HG03159 (cell line): ENCODE data around the gene SLC7A9.
"Not testable (repeated sequence)": the region's sequence is repeated elsewhere in the genome, so short reads cannot be mapped to it uniquely, and the experiment has no call there.

Source experiments
- ATAC-seq: cut with Tn5 transposase; IDR thresholded peaks from one replicate; pipeline ENCODE4 v1.9.1; 2021; ENCODE audit warnings: mild to moderate bottlenecking, moderate library complexity; ENCODE audit not compliant: unreplicated experiment

The SLC7A9 gene

GRCh38 chr19:32886241-32886640, 16.7 kb upstream of the SLC7A9 start:
- no peak for ATAC-seq

DNA sequence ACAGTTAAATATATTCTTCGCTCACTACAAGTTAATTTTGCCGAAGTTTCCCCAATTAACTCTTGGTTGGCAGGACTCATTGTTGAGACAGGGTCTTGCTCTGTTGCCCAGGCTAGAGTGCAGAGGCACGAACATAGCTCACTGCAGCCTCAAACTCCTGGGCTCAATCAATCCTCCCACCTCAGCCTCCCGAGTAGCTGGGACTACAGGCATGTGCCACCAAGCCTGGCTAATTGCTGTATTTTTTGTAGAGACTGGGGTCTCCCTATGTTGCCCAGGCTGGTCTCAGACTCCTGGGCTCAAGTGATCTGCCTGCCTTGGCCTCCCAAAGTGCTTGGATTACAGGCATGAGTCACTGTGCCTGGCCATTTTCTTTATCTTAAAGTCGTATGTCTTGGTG, 15.7 kb upstream of the SLC7A9 start:
- ATAC-seq, result not testable (repeated sequence)

- no peak for ATAC-seq
Observed at GRCh38 chr19:32881766-32882165, 12.2 kb upstream of the SLC7A9 start.

GRCh38 chr19:32880622-32881021, 11.1 kb upstream of the SLC7A9 start:
- ATAC-seq, result no peak

- ATAC-seq, result no peak
Observed at GRCh38 chr19:32879741-32880140, 10.2 kb upstream of the SLC7A9 start.

DNA sequence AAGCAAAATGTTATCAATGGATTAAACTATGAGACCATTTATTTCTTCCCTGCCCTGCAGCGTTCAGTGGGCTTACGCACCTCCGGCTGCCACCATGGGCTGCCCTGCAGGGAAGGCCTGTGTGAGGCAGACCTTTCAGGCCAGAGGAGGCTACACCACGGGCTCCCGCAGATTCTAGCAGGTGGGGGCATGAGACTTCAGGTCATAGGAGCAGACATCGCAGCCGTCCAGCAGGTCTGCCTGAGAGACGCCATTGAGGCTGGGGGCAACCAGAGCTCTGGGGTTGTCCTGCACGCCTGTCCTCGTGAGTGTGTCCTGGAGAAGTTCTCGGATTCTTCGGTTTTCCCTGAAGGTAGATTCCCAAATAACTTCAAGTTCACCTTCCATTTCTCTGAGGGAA, 9.4 kb upstream of the SLC7A9 start:
- ATAC-seq, result no peak

DNA sequence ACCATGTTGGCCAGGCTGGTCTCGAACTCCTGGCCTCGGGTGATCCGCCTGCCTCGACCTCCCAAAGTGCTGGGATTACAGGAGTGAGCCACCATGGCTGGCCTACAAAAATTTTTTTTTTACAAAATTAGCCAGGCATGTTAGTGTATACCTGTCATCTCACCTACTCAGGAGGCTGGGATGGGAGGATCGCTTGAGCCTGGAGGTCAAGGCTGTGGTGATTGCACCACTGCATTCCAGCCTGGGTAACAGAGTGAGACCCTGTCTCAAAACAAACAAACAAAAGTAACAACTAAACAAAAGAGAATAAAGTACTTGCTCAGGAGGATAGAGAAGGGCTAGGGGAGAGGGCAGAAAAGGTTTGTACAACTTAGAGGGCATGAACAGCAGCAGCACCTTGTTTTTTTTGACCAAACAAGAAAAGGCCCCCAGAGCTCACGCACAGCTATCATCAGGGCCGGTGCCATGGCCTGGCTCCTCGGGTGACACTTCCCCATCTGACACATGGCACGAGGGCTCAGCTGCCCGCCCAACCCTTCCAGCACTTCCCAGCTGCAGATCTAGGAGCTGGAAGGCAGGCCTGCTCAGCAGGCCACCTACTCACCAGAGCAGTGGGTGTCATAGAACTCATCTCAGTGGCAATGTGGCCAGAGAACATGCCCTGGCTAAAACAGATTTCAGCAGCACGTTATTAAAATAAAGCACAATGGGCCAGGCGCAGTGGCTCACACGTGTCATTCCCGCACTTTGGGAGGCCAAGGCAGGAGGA, 8.6 kb upstream of the SLC7A9 start:
- no peak for ATAC-seq

DNA sequence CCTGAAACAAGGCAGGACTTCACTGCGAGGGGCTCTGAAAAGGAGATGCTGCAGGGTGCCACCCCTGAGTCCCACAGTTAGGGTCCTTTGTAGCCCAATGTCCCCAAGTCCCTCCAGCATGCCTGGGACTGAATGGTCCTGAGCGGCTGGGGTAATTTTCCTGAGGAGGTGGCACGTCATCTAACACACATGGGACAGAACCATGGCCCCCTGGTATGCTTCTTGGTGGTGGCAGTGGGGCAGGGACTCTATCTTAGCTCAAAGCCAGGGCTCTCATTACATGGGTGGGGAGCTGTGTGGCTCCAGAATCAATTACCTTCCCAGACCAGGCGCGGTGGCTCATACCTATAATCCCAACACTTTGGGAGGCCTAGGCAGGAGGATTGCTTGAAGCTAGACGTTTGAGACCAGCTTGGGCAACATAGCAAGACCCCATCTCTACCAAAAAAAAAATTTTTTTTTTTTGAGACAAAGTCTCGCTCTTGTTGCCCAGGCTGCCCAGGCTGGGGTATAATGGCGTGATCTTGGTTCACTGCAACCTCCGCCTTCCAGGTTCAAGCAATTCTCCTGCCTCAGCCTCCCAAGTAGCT, 7.9 kb upstream of the SLC7A9 start:
- no peak for ATAC-seq

DNA sequence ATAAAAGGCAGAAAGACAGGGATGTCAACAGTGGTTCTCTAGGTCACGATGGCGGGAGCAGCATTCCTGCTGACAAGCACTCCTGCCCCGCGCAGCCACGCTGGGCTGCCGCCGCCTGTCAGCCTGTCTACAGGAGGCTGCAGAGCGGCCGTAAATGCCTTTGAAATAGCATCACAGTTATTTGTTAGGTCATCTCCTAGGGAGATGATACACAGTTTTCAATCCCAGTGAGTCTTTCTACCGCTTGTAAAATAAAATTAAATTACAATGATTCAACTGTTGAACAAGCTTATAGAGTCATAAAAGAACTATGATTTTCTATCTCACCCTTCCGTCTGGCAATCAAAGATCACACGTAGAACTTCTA, 7.3 kb upstream of the SLC7A9 start:
- ATAC-seq, result no peak

GRCh38 chr19:32876236-32876918, 6.8 kb upstream of the SLC7A9 start:
- no peak for ATAC-seq

GRCh38 chr19:32875428-32875827, 5.9 kb upstream of the SLC7A9 start:
- ATAC-seq, result no peak

DNA sequence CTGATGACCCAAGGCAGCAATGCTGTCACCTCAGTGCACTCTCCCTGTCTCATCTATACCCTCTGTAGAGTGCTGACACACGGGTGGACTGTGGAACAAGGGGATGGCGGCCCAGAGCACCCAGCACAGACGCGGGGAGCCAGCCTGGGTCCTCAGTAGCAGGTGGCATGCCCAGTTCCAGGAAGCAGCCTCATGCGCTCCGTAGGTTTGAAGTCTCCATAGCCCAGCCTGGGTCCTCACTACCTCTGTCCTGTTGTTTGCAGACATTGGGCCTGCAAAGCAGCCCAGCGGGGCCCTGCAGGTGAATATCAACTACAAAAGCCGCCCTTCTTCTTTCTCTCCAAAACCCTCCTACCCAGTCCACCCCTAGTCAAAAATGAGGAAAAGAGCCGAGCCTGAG, 5.0 kb upstream of the SLC7A9 start:
- no peak for ATAC-seq

DNA sequence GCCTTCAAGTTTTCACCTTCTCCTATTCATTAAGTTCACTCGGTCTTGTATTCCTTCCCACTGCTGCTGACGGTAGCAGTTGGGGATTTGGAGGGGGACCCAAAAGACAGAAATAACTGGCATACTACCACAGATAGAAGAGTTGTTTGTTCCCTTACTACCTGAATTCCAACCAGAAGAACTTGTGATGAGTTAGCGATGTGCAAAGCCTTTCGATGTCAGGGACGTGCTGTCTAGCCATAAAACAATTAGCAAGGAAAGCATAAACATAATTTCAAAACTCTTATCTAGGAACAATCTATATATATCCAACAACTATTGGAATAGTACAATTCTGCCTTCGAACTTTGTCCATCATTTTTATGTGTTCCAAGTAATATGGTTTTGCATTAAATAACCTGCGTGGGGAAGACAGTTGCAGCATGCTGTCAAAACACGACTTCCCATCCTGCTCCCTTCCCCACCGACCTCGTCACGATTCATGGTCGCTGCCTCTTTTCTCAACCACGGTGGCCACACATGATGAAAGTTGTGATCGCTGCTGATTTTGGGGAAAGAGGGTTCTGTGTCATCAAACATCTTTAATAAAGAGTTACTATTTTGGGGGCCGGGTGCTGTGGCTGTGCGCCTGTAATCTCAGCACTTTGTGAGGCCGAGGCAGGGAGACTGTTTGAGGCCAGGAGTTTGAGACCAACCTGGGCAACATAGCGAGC, 3.8 kb upstream of the SLC7A9 start:
- ATAC-seq, result no peak

DNA sequence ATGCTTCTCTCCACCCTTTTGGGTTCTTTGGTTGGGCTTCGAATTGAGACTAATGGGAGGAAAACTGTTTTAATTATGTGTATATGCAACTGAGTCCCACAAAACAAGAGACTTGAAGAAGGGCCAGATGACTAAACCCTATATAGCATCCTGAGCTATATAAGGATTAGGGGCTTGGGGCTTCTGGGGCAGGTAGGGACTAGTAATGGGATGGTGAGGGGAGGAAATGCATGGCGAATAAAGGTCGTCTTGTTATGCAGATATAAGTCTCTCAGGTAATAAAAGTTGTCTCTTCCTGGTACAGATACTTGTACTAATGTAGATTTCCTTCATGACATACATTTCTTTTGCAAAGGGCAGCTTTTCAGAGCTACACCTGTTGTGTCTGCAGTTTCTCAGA, 2.8 kb upstream of the SLC7A9 start:
- ATAC-seq, result no peak

DNA sequence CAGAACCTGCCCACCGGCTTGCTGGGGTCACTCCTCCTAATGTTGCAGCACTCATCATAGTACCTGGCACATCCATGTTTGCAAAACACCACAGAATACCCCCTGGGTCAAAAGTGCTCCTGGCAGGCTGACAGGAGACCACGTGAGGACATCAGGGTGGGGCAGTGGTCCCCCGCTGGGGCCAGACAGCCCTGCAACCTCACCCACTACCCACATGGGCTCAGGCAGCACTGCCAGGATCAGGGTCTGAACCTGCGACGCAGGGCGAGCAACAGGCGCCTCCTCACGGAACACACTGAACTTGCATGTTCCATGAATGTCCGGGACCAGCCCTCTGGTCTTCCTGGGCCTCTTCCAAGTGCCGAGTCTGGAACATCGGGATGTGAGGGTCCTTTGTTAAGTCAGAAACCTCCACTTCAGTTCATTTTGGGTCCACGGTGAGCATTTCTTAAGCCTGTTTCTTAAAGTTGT, 1.4 kb upstream of the SLC7A9 start:
- ATAC-seq, result no peak

DNA sequence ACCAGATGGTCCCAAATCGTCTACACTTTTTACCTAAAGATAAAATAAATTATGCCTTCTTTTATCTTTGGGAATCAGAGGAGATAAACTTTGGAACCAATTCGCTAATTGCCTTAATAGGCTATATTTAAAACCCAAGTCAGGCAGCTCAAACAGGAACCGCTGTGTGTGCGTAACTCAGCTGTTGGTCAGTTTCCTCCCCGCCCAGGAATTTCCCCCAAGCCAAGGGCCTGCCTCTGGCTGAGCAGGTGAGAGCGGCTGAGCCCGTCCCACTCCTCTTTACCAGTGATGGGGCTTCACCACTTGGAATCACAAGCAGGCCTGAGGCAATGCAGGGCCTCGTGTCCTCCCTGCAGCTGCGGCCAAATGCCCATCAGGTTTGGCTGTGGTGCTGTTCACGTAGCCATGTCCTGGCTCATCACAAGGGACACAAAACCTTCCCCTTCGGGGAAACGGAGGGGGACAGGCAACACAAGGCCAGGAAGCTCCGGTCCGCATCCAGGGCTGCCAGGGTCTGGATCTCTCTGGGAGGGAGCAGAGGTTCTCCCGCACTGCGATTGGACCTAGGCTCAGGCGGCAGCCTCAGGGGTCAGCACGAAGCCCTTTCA, 503 bp upstream of the SLC7A9 start:
- no peak for ATAC-seq

DNA sequence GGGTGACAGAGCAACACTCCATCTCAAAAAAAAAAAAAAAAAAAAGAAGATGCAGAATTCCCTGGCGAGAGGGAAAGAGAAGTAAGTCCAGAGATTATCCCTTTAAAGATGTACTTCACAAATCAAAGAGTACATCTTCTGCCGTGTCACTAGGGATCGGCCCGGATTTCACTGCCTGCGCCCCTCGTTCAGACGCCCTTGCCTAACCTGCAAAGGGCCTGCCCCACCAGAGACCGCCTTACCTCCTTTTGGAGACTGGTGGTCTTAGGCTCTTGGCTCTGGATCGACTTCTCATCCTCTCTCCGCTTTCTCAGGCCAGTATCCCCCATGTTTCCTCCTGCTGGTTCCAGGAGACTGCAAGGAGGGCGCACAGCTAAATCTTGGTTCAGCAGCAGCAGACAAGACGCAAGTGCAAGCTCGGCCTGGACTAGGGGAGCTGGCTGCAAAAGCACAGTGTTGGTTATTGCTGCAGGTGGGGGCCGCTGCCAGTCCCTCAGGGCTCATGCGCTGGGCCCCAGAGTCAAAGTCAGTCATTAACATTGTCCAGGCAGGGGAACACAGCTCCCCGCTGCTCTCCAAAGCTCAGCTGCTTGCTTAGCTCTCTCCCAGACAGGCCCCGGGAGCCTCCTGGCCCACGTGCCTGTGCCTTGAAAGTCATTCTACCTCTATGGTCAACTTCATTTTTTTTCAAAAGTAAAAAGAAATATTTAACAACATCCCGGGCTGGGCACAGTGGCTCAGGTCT, 1.2 kb downstream of the SLC7A9 start:
- ATAC-seq, result no peak

- not testable (repeated sequence) for ATAC-seq
Observed at GRCh38 chr19:32867436-32867835, 2.1 kb downstream of the SLC7A9 start.

- no peak for ATAC-seq
Observed at GRCh38 chr19:32866564-32867265, 2.9 kb downstream of the SLC7A9 start.

- ATAC-seq, result no peak
Observed at GRCh38 chr19:32866061-32866460, 3.5 kb downstream of the SLC7A9 start.
